ENCODE results near the gene SH2D6. TPM values are rescaled to one million over a fixed set of nuclear protein-coding genes. Genes with fewer than 3 reads are reported as not detected.

The SH2D6 gene
- total and polyA plus RNA-seq, 10 donors: 0.20 to 0.94 TPM; not detected in 8

DNA sequence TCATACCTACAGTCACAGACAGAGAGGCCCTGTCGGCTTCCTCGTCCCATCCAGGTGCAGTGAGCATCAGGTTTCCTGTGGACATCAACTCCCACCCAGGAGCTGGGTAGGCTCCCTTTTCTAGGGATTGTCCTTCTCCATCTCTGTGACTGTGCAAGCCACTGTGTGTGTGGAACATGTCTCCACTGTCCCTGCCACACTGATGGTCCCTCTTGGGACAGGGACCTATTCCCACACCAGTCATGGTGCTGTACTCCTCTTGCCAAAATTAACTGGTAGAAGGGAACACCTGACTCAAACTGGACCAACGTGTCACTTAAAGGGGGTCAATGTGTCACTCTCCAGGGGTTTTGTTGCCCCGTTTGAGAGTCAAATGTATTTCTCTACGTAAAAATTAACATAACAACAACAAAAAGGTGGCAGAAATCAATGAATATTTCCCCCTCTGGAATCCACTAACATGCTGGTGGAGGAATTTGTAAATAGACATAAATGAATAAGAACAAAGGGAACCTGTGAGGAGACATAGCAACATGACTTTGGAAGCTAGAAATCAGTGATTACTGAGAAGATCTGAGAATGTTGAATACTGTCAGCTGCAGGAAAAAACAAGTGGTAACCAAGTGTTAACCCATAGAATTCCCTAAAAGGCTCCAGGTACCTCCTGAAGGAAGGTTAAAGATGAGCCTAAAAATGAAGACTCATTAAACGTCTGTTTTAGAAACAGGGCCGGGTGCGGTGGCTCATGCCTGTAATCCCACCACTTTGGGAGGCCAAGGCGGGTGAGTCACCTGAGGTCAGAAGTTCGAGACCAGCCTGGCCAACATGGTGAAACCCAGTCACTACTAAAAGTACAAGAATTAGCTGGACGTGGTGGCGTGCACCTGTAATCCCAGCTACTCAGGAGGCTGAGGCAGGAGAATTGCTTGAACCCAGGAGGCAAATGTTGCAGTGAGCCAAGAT lies 40.4 kb downstream of the SH2D6 start:
- Histone ChIP-seq H3K4me1 (no peaks in the 10 kb centered on the region), H3K36me3 (no peaks in the 10 kb centered on the region), H3K4me3 (no peak overlapping the region), H3K27ac (no peak overlapping the region), H3K27me3 (replicated peaks in 1 of 7) (no peaks in the 10 kb centered on the region), H3K9me3 (no peaks in the 10 kb centered on the region)
- TF ChIP-seq POLR2AphosphoS5 (IDR thresholded peaks at IDR 0.05) (no peak), POLR2A (IDR thresholded peaks at IDR 0.05) (no peak)
- TF ChIP-seq, protein P1, sequence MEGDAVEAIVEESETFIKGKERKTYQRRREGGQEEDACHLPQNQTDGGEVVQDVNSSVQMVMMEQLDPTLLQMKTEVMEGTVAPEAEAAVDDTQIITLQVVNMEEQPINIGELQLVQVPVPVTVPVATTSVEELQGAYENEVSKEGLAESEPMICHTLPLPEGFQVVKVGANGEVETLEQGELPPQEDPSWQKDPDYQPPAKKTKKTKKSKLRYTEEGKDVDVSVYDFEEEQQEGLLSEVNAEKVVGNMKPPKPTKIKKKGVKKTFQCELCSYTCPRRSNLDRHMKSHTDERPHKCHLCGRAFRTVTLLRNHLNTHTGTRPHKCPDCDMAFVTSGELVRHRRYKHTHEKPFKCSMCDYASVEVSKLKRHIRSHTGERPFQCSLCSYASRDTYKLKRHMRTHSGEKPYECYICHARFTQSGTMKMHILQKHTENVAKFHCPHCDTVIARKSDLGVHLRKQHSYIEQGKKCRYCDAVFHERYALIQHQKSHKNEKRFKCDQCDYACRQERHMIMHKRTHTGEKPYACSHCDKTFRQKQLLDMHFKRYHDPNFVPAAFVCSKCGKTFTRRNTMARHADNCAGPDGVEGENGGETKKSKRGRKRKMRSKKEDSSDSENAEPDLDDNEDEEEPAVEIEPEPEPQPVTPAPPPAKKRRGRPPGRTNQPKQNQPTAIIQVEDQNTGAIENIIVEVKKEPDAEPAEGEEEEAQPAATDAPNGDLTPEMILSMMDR (IDR thresholded peaks at IDR 0.05 in 8 of 11, conservative IDR thresholded peaks at IDR 0.05 in 3 of 11): no peak
- WGBS, 5 donors: 80 to 93% (median 83%) methylated on average over 12 of the region's 12 CpGs
- intact Hi-C loops (cut with DNase I; ENCODE audit: low total_unique reads): no loop called here
- peak; percentile 39 for DNase-seq

DNA sequence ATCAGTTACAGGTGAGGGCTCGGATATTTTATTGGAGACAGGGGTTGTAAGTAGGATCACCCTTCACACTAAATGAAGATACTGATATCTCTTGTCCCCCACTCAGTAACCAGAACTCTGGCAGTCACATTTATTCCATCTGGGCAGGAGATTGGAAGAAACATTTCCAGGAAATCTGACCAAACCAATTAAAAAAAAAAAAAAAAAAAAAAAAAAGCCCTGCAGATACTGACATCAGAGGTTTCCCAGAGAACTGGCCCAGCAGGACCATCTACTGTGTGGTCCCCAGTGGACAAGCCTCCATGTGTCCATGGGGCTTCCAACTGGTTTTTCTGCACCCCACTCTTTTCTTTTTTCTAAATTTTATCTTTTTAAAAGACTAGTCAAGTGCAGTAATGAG lies 41.3 kb downstream of the SH2D6 start:
- TF ChIP-seq POLR2AphosphoS5 (IDR thresholded peaks at IDR 0.05) (no peak), POLR2A (IDR thresholded peaks at IDR 0.05) (no peak)
- TF ChIP-seq, protein P1 (IDR thresholded peaks at IDR 0.05 in 8 of 11, conservative IDR thresholded peaks at IDR 0.05 in 3 of 11): no peak
- DNase-seq: peak; percentile 14
- no peaks in the 10 kb centered on the region for H3K27me3 ChIP-seq (replicated peaks in 1 of 7)
- H3K9me3 ChIP-seq: no peaks in the 10 kb centered on the region
- H3K36me3 ChIP-seq: no peaks in the 10 kb centered on the region
- intact Hi-C loops (cut with DNase I; ENCODE audit: low total_unique reads): no loop called here
- H3K4me3 ChIP-seq: no peak overlapping the region
- no peaks in the 10 kb centered on the region for H3K4me1 ChIP-seq
- H3K27ac ChIP-seq: no peak overlapping the region
- 88 to 96% (median 95%) methylated on average over 1 of the region's 1 CpG for WGBS, 5 donors

DNA sequence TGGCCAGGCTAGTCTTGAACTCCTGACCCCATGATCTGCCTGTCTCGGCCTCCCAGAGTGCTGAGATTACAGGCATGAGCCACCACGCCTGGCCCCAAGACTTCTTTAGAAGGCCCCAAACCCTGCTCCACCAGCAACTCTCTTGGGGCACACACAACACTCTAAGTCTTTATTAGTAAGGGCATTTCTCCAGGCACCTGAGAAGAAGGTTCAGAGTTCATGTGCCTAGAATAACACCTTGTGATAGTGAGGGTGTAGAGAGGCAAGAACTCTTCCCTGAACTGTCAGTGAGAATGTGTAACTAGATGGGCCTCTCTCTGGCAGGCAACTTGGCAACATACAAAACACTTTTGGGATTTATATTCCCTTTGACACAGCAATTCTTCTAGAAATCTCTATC lies 43.8 kb downstream of the SH2D6 start:
- no peaks in the 10 kb centered on the region for H3K27me3 ChIP-seq (replicated peaks in 1 of 7)
- TF ChIP-seq POLR2AphosphoS5 (IDR thresholded peaks at IDR 0.05) (no peak), POLR2A (IDR thresholded peaks at IDR 0.05) (no peak)
- TF ChIP-seq, protein P1 (IDR thresholded peaks at IDR 0.05 in 8 of 11, conservative IDR thresholded peaks at IDR 0.05 in 3 of 11): no peak
- no peak overlapping the region for H3K27ac ChIP-seq
- no peaks in the 10 kb centered on the region for H3K4me1 ChIP-seq
- H3K4me3 ChIP-seq: no peak overlapping the region
- H3K9me3 ChIP-seq: no peaks in the 10 kb centered on the region
- intact Hi-C loops (cut with DNase I; ENCODE audit: low total_unique reads): no loop called here
- 87 to 100% (median 94%) methylated on average over 2 of the region's 2 CpGs for WGBS, 5 donors
- DNase-seq: peak; percentile 18
- no peaks in the 10 kb centered on the region for H3K36me3 ChIP-seq

GRCh38 chr2:85468096-85468703 lies 49.7 kb downstream of the SH2D6 start:
- TF ChIP-seq POLR2AphosphoS5 (IDR thresholded peaks at IDR 0.05): no peak
- intact Hi-C loops (cut with DNase I; ENCODE audit: low total_unique reads): no loop called here
- Histone ChIP-seq H3K27ac (no peak overlapping the region), H3K4me3 (no peak overlapping the region), H3K4me1 (peaks cover 0 to 16% (median 7%) of the 10 kb centered on the region in 6 donors), H3K27me3 (replicated peaks in 1 of 7) (no peaks in the 10 kb centered on the region), H3K9me3 (no peaks in the 10 kb centered on the region), H3K36me3 (no peaks in the 10 kb centered on the region)
- peak; percentile 6 for DNase-seq
- 68 to 86% (median 76%) methylated on average over 8 of the region's 8 CpGs for WGBS, 5 donors
